ENCODE measurements around the gene ARID3B. TPM values are rescaled to one million over a fixed set of nuclear protein-coding genes. Genes with fewer than 3 reads are reported as not detected.
A peak's percentile ranks its signal among the peaks of the same experiment; 100 is the strongest.

The ARID3B gene
- total RNA-seq, 1 experiment from 2014 or later: 36.1 TPM

- CTCF ChIA-PET: interaction anchor here (8.2 kb wide), 1 partner anchor 134 kb away, joined by 211 read pairs; no protein-coding TSS in a partner anchor
- POLR2A ChIA-PET: no interaction called here
- DNase-seq: no peak
- Histone ChIP-seq H3K9me3 (no peaks in the 10 kb centered on the region), H3K4me3 (ENCODE audit: low read depth, low read length) (no peak overlapping the region), H3K27me3 (replicated peaks; ENCODE audit: control insufficient read depth, insufficient read depth, low read length) (no peaks in the 10 kb centered on the region), H3K4me1 (peaks cover 16% of the 10 kb centered on the region), H3K36me3 (ENCODE audit: control insufficient read depth, insufficient read depth, low read length) (peaks cover 4% of the 10 kb centered on the region)
- Mint-ChIP-seq H3K27ac (ENCODE audit: unreplicated experiment) (no peak overlapping the region), H3K4me1 (ENCODE audit: low read depth, unreplicated experiment) (peaks cover 27% of the 10 kb centered on the region), H3K36me3 (ENCODE audit: insufficient read depth, unreplicated experiment) (peaks cover 60% of the 10 kb centered on the region), H3K9me3 (ENCODE audit: unreplicated experiment) (no peaks in the 10 kb centered on the region), H3K4me3 (ENCODE audit: unreplicated experiment) (no peak overlapping the region), H3K27me3 (ENCODE audit: insufficient read depth, unreplicated experiment) (no peaks in the 10 kb centered on the region)
- BruUV-seq (replicated peaks): no TSS peak
- intact Hi-C loops (cut with micrococcal nuclease; ENCODE audit: unreplicated experiment): no loop called here
- TF ChIP-seq CTCF (IDR thresholded peaks at IDR 0.05; ENCODE audit: insufficient read depth in 1 of 2, low read depth in 1 of 2, low read length in 1 of 2, severe bottlenecking in 1 of 2, unreplicated experiment in 1 of 2): no peak
Measured at GRCh38 chr15:74636984-74637383, 96.0 kb downstream of the ARID3B start.

GRCh38 chr15:74641151-74641550 lies 100.1 kb downstream of the ARID3B start:
- H3K36me3 Mint-ChIP-seq (ENCODE audit: insufficient read depth, unreplicated experiment): peaks cover 54% of the 10 kb centered on the region
- Histone ChIP-seq H3K27me3 (replicated peaks; ENCODE audit: control insufficient read depth, insufficient read depth, low read length) (no peaks in the 10 kb centered on the region), H3K4me1 (peaks cover 44% of the 10 kb centered on the region), H3K4me3 (ENCODE audit: low read depth, low read length) (no peak overlapping the region), H3K9me3 (no peaks in the 10 kb centered on the region), H3K36me3 (ENCODE audit: control insufficient read depth, insufficient read depth, low read length) (peaks cover 2% of the 10 kb centered on the region)
- peak overlapping the region; percentile 90 for H3K27ac Mint-ChIP-seq (ENCODE audit: unreplicated experiment)
- intact Hi-C loops (cut with micrococcal nuclease; ENCODE audit: unreplicated experiment): no loop called here
- no peak for TF ChIP-seq CTCF (IDR thresholded peaks at IDR 0.05; ENCODE audit: insufficient read depth in 1 of 2, low read depth in 1 of 2, low read length in 1 of 2, severe bottlenecking in 1 of 2, unreplicated experiment in 1 of 2)
- H3K4me1 Mint-ChIP-seq (ENCODE audit: low read depth, unreplicated experiment): peaks cover 52% of the 10 kb centered on the region
- no TSS peak for BruUV-seq (replicated peaks)
- H3K4me3 Mint-ChIP-seq (ENCODE audit: unreplicated experiment): no peak overlapping the region
- ChIA-PET CTCF (interaction anchor here (1.0 to 2.1 kb wide), 3 partner anchors 9 to 130 kb away, joined by 4 to 13 read pairs (median 7); no protein-coding TSS in a partner anchor), POLR2A (no interaction called here)
- H3K27me3 Mint-ChIP-seq (ENCODE audit: insufficient read depth, unreplicated experiment): no peaks in the 10 kb centered on the region
- H3K9me3 Mint-ChIP-seq (ENCODE audit: unreplicated experiment): no peaks in the 10 kb centered on the region
- DNase-seq: no peak

- H3K27me3 ChIP-seq (replicated peaks; ENCODE audit: control insufficient read depth, insufficient read depth, low read length): no peaks in the 10 kb centered on the region
- TF ChIP-seq CTCF (IDR thresholded peaks at IDR 0.05; ENCODE audit: insufficient read depth in 1 of 2, low read depth in 1 of 2, low read length in 1 of 2, severe bottlenecking in 1 of 2, unreplicated experiment in 1 of 2): no peak
- POLR2A ChIA-PET: interaction anchor here (0.9 kb wide), 1 partner anchor 126 kb away, joined by 4 read pairs; no protein-coding TSS in a partner anchor
- peak; percentile 81 to 84 for DNase-seq
- Mint-ChIP-seq H3K27ac (ENCODE audit: unreplicated experiment) (peak overlapping the region; percentile 90), H3K4me3 (ENCODE audit: unreplicated experiment) (peak overlapping the region; percentile 48), H3K36me3 (ENCODE audit: insufficient read depth, unreplicated experiment) (peaks cover 45% of the 10 kb centered on the region), H3K9me3 (ENCODE audit: unreplicated experiment) (no peaks in the 10 kb centered on the region), H3K4me1 (ENCODE audit: low read depth, unreplicated experiment) (peaks cover 57% of the 10 kb centered on the region), H3K27me3 (ENCODE audit: insufficient read depth, unreplicated experiment) (no peaks in the 10 kb centered on the region)
- intact Hi-C loops (cut with micrococcal nuclease; ENCODE audit: unreplicated experiment): loop anchor here (2.0 kb wide), 3 partner anchors 54 to 126 kb away; partner anchors contain the start of gene EDC3
- peaks cover 49% of the 10 kb centered on the region for H3K4me1 ChIP-seq
- CTCF ChIA-PET: interaction anchor here (0.6 to 2.5 kb wide), 4 partner anchors 10 to 364 kb away, joined by 3 to 20 read pairs (median 8); no protein-coding TSS in a partner anchor
- peaks cover 2% of the 10 kb centered on the region for H3K36me3 ChIP-seq (ENCODE audit: control insufficient read depth, insufficient read depth, low read length)
- no peak overlapping the region for H3K4me3 ChIP-seq (ENCODE audit: low read depth, low read length)
- no peaks in the 10 kb centered on the region for H3K9me3 ChIP-seq
- BruUV-seq (replicated peaks): no TSS peak
Measured at GRCh38 chr15:74642348-74642733, 101.3 kb downstream of the ARID3B start.

Data from Caco-2 (cell line).